K562 (cell line): ENCODE measurements around the gene BTAF1. TPM values are rescaled to one million over a fixed set of nuclear protein-coding genes. Genes with fewer than 3 reads are reported as not detected.

Experiments
- BRD4 ChIP-seq: fragments of 200-600 bp; sonication (generic); IDR thresholded peaks from 2 replicates; pipeline ENCODE4 v1.6.1; 2017; ENCODE audit warnings: inconsistent platforms
- BRF1 ChIP-seq: IDR thresholded peaks from 3 replicates; pipeline ENCODE4 v1.6.1; 2011; ENCODE audit warnings: borderline replicate concordance, mild to moderate bottlenecking; ENCODE audit not compliant: insufficient read length; ENCODE audit errors: extremely low read depth
- CCAR2 ChIP-seq: fragments of 200-400 bp; formaldehyde crosslinking; IDR thresholded peaks from 2 replicates; pipeline ENCODE4 v1.6.1; 2017; ENCODE audit warnings: mild to moderate bottlenecking, low read depth, low read length
- CEBPB ChIP-seq: fragments of 450-650 bp; IDR thresholded peaks from 2 replicates; pipeline ENCODE4 v1.6.1; 2016; ENCODE audit warnings: missing genetic modification characterization, missing compliant biosample characterization
- CHD4 ChIP-seq: fragments of 200-600 bp; sonication (generic); IDR thresholded peaks from 3 replicates; pipeline ENCODE4 v1.6.1; 2012; ENCODE audit warnings: low read depth, mild to moderate bottlenecking, mixed read lengths, low read length, inconsistent platforms; ENCODE audit not compliant: insufficient read depth, insufficient replicate concordance, poor library complexity, severe bottlenecking
- DPF2 ChIP-seq: fragments of 450-650 bp; IDR thresholded peaks from 2 replicates; pipeline ENCODE4 v1.6.1; 2016
- KLF16 ChIP-seq: IDR thresholded peaks from 2 replicates; pipeline ENCODE4 v1.6.1; 2016; ENCODE audit warnings: antibody characterized with exemption
- MCM7 ChIP-seq, 2 experiments: fragments of 450-650 bp; IDR thresholded peaks; 2 replicates each; pipeline ENCODE4 v1.6.1; 2016 to 2018
- MYNN ChIP-seq, 2 experiments: sonication (generic); formaldehyde crosslinking in 1 of 2; IDR thresholded peaks; 2 replicates each; pipeline versions ENCODE4 v1.5.0 to v1.6.1; 2016 to 2020; ENCODE audit warnings: antibody characterized with exemption in 1 of 2, missing genetic modification reagents in 1 of 2
- NCOA6 ChIP-seq: fragments of 450-650 bp; IDR thresholded peaks from 2 replicates; pipeline ENCODE4 v1.6.1; 2017; ENCODE audit warnings: mild to moderate bottlenecking
- RBM34 ChIP-seq: fragments of 200-400 bp; formaldehyde crosslinking; IDR thresholded peaks from 2 replicates; pipeline ENCODE4 v1.6.1; 2018; ENCODE audit warnings: low read length, borderline replicate concordance; ENCODE audit not compliant: insufficient read depth
- SETDB1 ChIP-seq: IDR thresholded peaks from one replicate; pipeline ENCODE4 v1.6.1; 2012; ENCODE audit warnings: low read length, control low read depth, inconsistent platforms
- TAL1 ChIP-seq: fragments of 450-650 bp; IDR thresholded peaks from 2 replicates; pipeline ENCODE4 v1.6.1; 2016; ENCODE audit warnings: mild to moderate bottlenecking
- XRCC4 ChIP-seq: IDR thresholded peaks from one replicate; pipeline ENCODE4 v1.6.1; 2011; ENCODE audit not compliant: insufficient read depth, insufficient read length; ENCODE audit errors: extremely low read depth
- ZBTB8A ChIP-seq: fragments of 450-650 bp; IDR thresholded peaks from 2 replicates; pipeline ENCODE4 v1.6.1; 2018; ENCODE audit warnings: mild to moderate bottlenecking, moderate library complexity; ENCODE audit not compliant: partially characterized antibody
- ZNF140 ChIP-seq: fragments of 250-450 bp; sonication (Bioruptor Pico); IDR thresholded peaks from 2 replicates; pipeline ENCODE4 v1.8.0; 2021; ENCODE audit warnings: moderate library complexity, mild to moderate bottlenecking, inconsistent platforms
- ZNF263 ChIP-seq: sonication (generic); formaldehyde crosslinking; IDR thresholded peaks from 2 replicates; pipeline ENCODE4 v1.8.0; 2022; ENCODE audit warnings: mild to moderate bottlenecking, missing genetic modification reagents, borderline replicate concordance
- ZNF699 ChIP-seq: fragments of 250-450 bp; sonication (Bioruptor Pico); IDR thresholded peaks from 2 replicates; pipeline ENCODE4 v1.8.0; 2021; ENCODE audit warnings: mild to moderate bottlenecking, moderate library complexity; ENCODE audit not compliant: insufficient replicate concordance
- ZNF780A ChIP-seq: fragments of 250-450 bp; sonication (Bioruptor Pico); IDR thresholded peaks from 2 replicates; pipeline ENCODE4 v1.5.0; 2021; ENCODE audit warnings: mild to moderate bottlenecking
- polyA plus RNA-seq, 8 experiments: library from polyadenylated mRNA; depleted of rRNA in 4 of 8; stranded (reverse) in 5 of 8; unstranded in 3 of 8; fragments of >200 nt; fragmentation: Nextera tagmentation in 2 of 8; fragmentation: Illumina TruSeq in 1 of 8; extraction: Ambion mirVana in 2 of 8; extraction: Trizol in 1 of 8; gene quantifications; 2 replicates each; pipeline versions ENCODE4 v1.2.1 to v1.2.3, GENCODE V29; 2011 to 2014; ENCODE audit warnings: inconsistent platforms in 1 of 8, missing spikeins in 1 of 8
- total RNA-seq, 7 experiments: library from RNA; depleted of rRNA in 6 of 7; stranded (reverse); fragments of >200 nt in 6 of 7; fragmentation: Illumina TruSeq in 2 of 7; extraction: Trizol in 2 of 7; gene quantifications; 2 replicates each; pipeline versions ENCODE4 v1.2.1 to v1.2.3, GENCODE V29; 2011 to 2021; ENCODE audit warnings: low replicate concordance in 1 of 7
- TF ChIP-seq, protein P1 (sequence below): fragments of 200-800 bp; sonication (Bioruptor generic); IDR thresholded peaks from 2 replicates; pipeline ENCODE4 v1.6.1; 2017; ENCODE audit warnings: missing genetic modification characterization, missing compliant biosample characterization
- TF ChIP-seq, protein P2 (sequence below): fragments of 250-450 bp; sonication (Bioruptor Pico); IDR thresholded peaks from 2 replicates; pipeline ENCODE4 v1.8.0; 2021; ENCODE audit warnings: moderate library complexity, mild to moderate bottlenecking, inconsistent platforms

BTAF1 gene
- total and polyA plus RNA-seq, 9 of the 15 experiments (the other 6 are each of a cell fraction or from before 2014, with no cell fraction given) = 6.6 to 70.7 (median 30.5) TPM

DNA sequence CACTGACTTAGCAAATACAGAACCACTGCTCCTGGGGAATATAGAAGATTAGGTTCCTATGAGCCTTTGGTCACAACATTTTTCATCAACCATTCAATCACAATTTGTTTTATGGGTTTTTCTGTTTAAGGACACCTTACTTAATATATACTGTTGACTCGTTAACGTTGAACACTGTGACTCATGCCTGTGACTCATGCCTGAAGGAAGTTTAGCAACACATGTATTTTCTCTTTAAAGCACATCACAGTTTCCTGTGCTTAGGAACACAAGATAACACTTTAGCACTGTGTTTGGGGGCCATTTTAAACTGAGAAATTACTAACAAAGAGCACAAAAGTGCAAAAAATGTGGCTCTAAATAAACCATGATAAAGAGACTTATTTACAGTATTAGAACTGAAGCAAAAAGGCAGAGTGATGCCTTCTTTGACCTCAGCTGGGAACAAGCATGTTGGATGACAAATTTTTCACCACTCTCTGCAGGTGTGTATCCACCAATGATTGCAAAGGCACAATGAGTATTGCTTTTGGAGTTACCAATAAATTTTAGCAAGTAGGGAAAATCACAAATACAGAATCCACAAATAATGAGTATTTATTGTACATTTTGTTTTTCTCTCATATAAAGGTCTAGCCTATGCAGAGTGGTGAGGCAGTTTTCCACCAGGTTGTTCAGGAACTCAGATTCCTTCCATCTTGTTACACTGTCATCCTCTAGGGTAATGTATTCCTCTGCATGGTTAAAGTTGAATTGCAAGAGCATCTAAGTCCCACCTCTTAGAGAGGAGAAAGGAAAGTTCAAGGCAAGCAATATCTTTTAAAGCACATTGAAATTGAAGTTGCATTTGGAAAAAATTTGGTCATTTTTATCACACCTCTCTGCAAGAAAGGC, 21.5 kb upstream of the BTAF1 start (continued):
- no peak for TF ChIP-seq ZNF263 (CRISPR knock-in tag)
- TF ChIP-seq BRD4 = no peak; the same call in 1 of the 2 replicates
- no peak for TF ChIP-seq ZNF699 (CRISPR knock-in tag)
- no peak for TF ChIP-seq ZNF140 (CRISPR knock-in tag)
- TF ChIP-seq BRF1 = no peak
- TF ChIP-seq NCOA6 = no peak
- no peak for TF ChIP-seq ZBTB8A
- TF ChIP-seq TAL1 = no peak
- no peak for TF ChIP-seq ZNF780A (CRISPR knock-in tag)
- peak; percentile 82 for TF ChIP-seq CEBPB (tag)
- no peak for TF ChIP-seq MCM7 (IDR thresholded peaks at IDR 0.05)
- no peak for TF ChIP-seq CHD4
- TF ChIP-seq, protein P1, sequence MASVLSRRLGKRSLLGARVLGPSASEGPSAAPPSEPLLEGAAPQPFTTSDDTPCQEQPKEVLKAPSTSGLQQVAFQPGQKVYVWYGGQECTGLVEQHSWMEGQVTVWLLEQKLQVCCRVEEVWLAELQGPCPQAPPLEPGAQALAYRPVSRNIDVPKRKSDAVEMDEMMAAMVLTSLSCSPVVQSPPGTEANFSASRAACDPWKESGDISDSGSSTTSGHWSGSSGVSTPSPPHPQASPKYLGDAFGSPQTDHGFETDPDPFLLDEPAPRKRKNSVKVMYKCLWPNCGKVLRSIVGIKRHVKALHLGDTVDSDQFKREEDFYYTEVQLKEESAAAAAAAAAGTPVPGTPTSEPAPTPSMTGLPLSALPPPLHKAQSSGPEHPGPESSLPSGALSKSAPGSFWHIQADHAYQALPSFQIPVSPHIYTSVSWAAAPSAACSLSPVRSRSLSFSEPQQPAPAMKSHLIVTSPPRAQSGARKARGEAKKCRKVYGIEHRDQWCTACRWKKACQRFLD = 0 out of 2 replicates have a peak, but pooled peaks have one; percentile 33
- TF ChIP-seq, protein P2, sequence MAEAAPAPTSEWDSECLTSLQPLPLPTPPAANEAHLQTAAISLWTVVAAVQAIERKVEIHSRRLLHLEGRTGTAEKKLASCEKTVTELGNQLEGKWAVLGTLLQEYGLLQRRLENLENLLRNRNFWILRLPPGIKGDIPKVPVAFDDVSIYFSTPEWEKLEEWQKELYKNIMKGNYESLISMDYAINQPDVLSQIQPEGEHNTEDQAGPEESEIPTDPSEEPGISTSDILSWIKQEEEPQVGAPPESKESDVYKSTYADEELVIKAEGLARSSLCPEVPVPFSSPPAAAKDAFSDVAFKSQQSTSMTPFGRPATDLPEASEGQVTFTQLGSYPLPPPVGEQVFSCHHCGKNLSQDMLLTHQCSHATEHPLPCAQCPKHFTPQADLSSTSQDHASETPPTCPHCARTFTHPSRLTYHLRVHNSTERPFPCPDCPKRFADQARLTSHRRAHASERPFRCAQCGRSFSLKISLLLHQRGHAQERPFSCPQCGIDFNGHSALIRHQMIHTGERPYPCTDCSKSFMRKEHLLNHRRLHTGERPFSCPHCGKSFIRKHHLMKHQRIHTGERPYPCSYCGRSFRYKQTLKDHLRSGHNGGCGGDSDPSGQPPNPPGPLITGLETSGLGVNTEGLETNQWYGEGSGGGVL = no peak
- TF ChIP-seq KLF16 = no peak
- no peak for TF ChIP-seq MYNN (IDR thresholded peaks at IDR 0.05)
- no peak for TF ChIP-seq MYNN (CRISPR knock-in tag; IDR thresholded peaks at IDR 0.05)
- TF ChIP-seq DPF2 = peak; percentile 88
- TF ChIP-seq SETDB1 = no peak
- TF ChIP-seq XRCC4 = no peak
- no peak for TF ChIP-seq CCAR2
- TF ChIP-seq RBM34 = no peak
